ENCODE data around the gene APOA1.
"Not testable (repeated sequence)": the region's sequence is repeated elsewhere in the genome, so short reads cannot be mapped to it uniquely, and the experiment has no call there.

The APOA1 gene

GRCh38 chr11:116836632-116836991 lies 810 bp downstream of the APOA1 start:
- Histone ChIP-seq H3K4me3 (ENCODE audit: low read length, poor library complexity, severe bottlenecking) (peak overlapping the region; percentile 67), H3K4me1 (ENCODE audit: insufficient read depth, low read length, poor library complexity, severe bottlenecking) (peaks cover 18% of the 10 kb centered on the region), H3K9me2 (replicated peaks; ENCODE audit: low read depth, low read length) (no peaks in the 10 kb centered on the region), H3K9ac (ENCODE audit: low read depth, low read length, poor library complexity, severe bottlenecking) (peak overlapping the region; percentile 67), H3K9me3 (ENCODE audit: insufficient read depth, low read depth, low read length) (no peaks in the 10 kb centered on the region), H3K4me2 (ENCODE audit: low read depth, low read length, poor library complexity, severe bottlenecking) (peak overlapping the region; percentile 68), H2AFZ (ENCODE audit: low read length) (no peak overlapping the region; the same call in 1 of the 2 replicates), H4K20me1 (ENCODE audit: insufficient read depth, low read length, poor library complexity, severe bottlenecking) (no peaks in the 10 kb centered on the region), H3K27me3 (ENCODE audit: insufficient read depth, low read length, poor library complexity, severe bottlenecking) (no peaks in the 10 kb centered on the region), H3K36me3 (ENCODE audit: insufficient read depth, low read length) (no peaks in the 10 kb centered on the region), H3F3A (ENCODE audit: low read depth) (no peaks in the 10 kb centered on the region), H3K79me2 (ENCODE audit: insufficient read depth, low read length) (no peaks in the 10 kb centered on the region)
- no peak for TF ChIP-seq CTCF (conservative IDR thresholded peaks at IDR 0.05; ENCODE audit: low read length)
- TF ChIP-seq EZH2phosphoT487 (IDR thresholded peaks at IDR 0.05; ENCODE audit: borderline replicate concordance) = no peak

GRCh38 chr11:116835791-116836631 lies 1.4 kb downstream of the APOA1 start:
- H3K9me2 ChIP-seq (replicated peaks; ENCODE audit: low read depth, low read length) = no peaks in the 10 kb centered on the region
- H3K27me3 ChIP-seq (ENCODE audit: insufficient read depth, low read length, poor library complexity, severe bottlenecking) = no peaks in the 10 kb centered on the region
- H3K36me3 ChIP-seq (ENCODE audit: insufficient read depth, low read length) = no peaks in the 10 kb centered on the region
- no peaks in the 10 kb centered on the region for H4K20me1 ChIP-seq (ENCODE audit: insufficient read depth, low read length, poor library complexity, severe bottlenecking)
- H3K4me2 ChIP-seq (ENCODE audit: low read depth, low read length, poor library complexity, severe bottlenecking) = peak overlapping the region; percentile 68
- peak overlapping the region; percentile 67 for H3K9ac ChIP-seq (ENCODE audit: low read depth, low read length, poor library complexity, severe bottlenecking)
- TF ChIP-seq CTCF (conservative IDR thresholded peaks at IDR 0.05; ENCODE audit: low read length) (peak; percentile 55), EZH2phosphoT487 (IDR thresholded peaks at IDR 0.05; ENCODE audit: borderline replicate concordance) (no peak)
- peak overlapping the region; percentile 67 for H3K4me3 ChIP-seq (ENCODE audit: low read length, poor library complexity, severe bottlenecking)
- H3F3A ChIP-seq (ENCODE audit: low read depth) = no peaks in the 10 kb centered on the region
- peak overlapping the region; percentile 61 for H2AFZ ChIP-seq (ENCODE audit: low read length)
- H3K79me2 ChIP-seq (ENCODE audit: insufficient read depth, low read length) = no peaks in the 10 kb centered on the region
- H3K9me3 ChIP-seq (ENCODE audit: insufficient read depth, low read depth, low read length) = no peaks in the 10 kb centered on the region
- H3K4me1 ChIP-seq (ENCODE audit: insufficient read depth, low read length, poor library complexity, severe bottlenecking) = peaks cover 18% of the 10 kb centered on the region

- Histone ChIP-seq H3K9ac (ENCODE audit: low read depth, low read length, poor library complexity, severe bottlenecking) (peak overlapping the region; percentile 67), H4K20me1 (ENCODE audit: insufficient read depth, low read length, poor library complexity, severe bottlenecking) (no peaks in the 10 kb centered on the region), H3K4me2 (ENCODE audit: low read depth, low read length, poor library complexity, severe bottlenecking) (peak overlapping the region; percentile 68), H3K27me3 (ENCODE audit: insufficient read depth, low read length, poor library complexity, severe bottlenecking) (no peaks in the 10 kb centered on the region), H3F3A (ENCODE audit: low read depth) (no peaks in the 10 kb centered on the region), H3K9me3 (ENCODE audit: insufficient read depth, low read depth, low read length) (no peaks in the 10 kb centered on the region), H2AFZ (ENCODE audit: low read length) (peak overlapping the region; percentile 61), H3K9me2 (replicated peaks; ENCODE audit: low read depth, low read length) (no peaks in the 10 kb centered on the region), H3K79me2 (ENCODE audit: insufficient read depth, low read length) (no peaks in the 10 kb centered on the region), H3K4me3 (ENCODE audit: low read length, poor library complexity, severe bottlenecking) (peak overlapping the region; percentile 67), H3K36me3 (ENCODE audit: insufficient read depth, low read length) (no peaks in the 10 kb centered on the region), H3K4me1 (ENCODE audit: insufficient read depth, low read length, poor library complexity, severe bottlenecking) (peaks cover 10% of the 10 kb centered on the region)
- TF ChIP-seq CTCF (conservative IDR thresholded peaks at IDR 0.05; ENCODE audit: low read length) (no peak), EZH2phosphoT487 (IDR thresholded peaks at IDR 0.05; ENCODE audit: borderline replicate concordance) (no peak)
These were observed 2.2 kb downstream of the APOA1 start for GRCh38 chr11:116835042-116835772.

GRCh38 chr11:116834535-116835041 lies 2.8 kb downstream of the APOA1 start:
- H3K9me3 ChIP-seq (ENCODE audit: insufficient read depth, low read depth, low read length); H3K4me2 ChIP-seq (ENCODE audit: low read depth, low read length, poor library complexity, severe bottlenecking); H2AFZ ChIP-seq (ENCODE audit: low read length); H3K9ac ChIP-seq (ENCODE audit: low read depth, low read length, poor library complexity, severe bottlenecking); H3K36me3 ChIP-seq (ENCODE audit: insufficient read depth, low read length); H3K4me1 ChIP-seq (ENCODE audit: insufficient read depth, low read length, poor library complexity, severe bottlenecking); H3K79me2 ChIP-seq (ENCODE audit: insufficient read depth, low read length); H3K27me3 ChIP-seq (ENCODE audit: insufficient read depth, low read length, poor library complexity, severe bottlenecking); H3F3A ChIP-seq (ENCODE audit: low read depth); H4K20me1 ChIP-seq (ENCODE audit: insufficient read depth, low read length, poor library complexity, severe bottlenecking); H3K4me3 ChIP-seq (ENCODE audit: low read length, poor library complexity, severe bottlenecking); H3K9me2 ChIP-seq (replicated peaks; ENCODE audit: low read depth, low read length): not testable (repeated sequence)

All from Loucy (cell line).